Activated T-cell treated with anti-CD3 and anti-CD28 coated beads for 48 hours (primary cell): Measurements from ENCODE around the gene ENDOG.
A peak's percentile ranks its signal among the peaks of the same experiment; 100 is the strongest.
"Not testable (repeated sequence)": the region's sequence is repeated elsewhere in the genome, so short reads cannot be mapped to it uniquely, and the experiment has no call there.

ENCODE experiments used
- DNase-seq: peaks from one replicate; pipeline ENCODE4 v3.0.0-alpha.2; 2020; ENCODE audit warnings: low read depth

Gene ENDOG

DNA sequence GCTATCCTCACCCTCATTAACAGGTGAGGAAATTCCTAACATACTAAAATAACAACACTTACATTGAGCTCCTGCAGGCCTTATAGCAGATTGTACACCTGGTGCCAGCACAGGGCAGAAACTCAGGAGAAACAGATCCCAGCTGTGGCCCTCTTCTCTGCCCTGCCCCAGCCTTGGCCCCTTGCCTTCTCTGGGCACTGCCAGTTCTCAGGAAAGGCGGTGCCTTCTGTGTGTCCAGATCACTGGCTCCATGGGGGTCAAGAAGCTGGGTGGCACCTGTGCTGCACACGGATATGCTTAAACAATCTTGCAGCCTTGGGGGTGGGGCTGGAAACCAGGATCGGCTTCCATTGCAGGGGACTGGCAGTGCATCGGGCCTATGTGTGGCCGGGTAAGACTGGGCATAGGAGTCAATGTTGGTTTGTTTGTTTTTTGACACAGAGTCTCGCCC is 44.1 kb downstream of the ENDOG start:
- no peak for DNase-seq

GRCh38 chr9:128863647-128864046 is 45.3 kb downstream of the ENDOG start:
- peak; percentile 81 for DNase-seq

DNA sequence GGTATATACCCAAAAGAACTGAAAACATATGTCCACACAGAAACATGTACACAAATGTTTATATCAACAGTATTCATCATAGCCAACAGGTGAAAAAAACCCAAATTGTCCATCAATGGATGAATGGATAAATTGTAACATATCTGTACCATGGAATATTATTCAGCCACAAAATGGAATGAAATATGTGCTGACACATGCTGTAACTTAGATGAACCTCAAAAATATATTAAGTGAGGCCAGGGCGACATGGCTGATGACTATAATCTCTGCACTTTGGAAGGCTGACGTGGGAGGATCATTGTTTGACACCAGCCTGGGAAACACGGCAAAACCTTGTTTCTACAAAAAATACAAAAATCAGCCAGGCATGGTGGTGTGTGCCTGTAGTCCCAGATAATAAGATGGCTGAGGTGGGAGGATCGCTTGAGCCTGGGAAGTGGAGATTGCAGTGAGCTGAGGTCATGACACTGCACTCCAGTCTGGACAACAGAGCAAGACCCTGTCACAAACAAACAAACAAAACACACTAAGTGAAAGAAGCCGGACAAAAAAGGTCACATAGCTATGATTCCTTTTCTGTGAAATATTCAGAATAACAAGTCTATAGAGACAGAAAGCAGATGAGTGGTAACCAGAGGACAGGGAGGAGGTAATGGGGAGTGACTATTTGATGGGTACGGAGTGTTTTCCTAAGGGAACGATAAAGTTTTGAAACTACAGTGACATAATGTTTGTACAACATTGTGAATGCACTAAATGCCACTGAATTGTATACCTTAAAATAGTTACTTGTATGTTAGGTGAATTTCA is 52.0 kb downstream of the ENDOG start:
- no peak for DNase-seq

- not testable (repeated sequence) for DNase-seq
Observed at GRCh38 chr9:128870941-128871265, 52.6 kb downstream of the ENDOG start.
